GM10266 (cell line): Measurements from ENCODE around the gene THSD4.

Experiments used
- DNase-seq: peaks from one replicate; pipeline ENCODE4 v3.0.0; 2012; ENCODE audit errors: extremely low spot score
- TF ChIP-seq, protein P1 (sequence below): IDR thresholded peaks from 2 replicates; pipeline ENCODE4 v1.5.1; 2012; ENCODE audit warnings: mild to moderate bottlenecking, low read depth; ENCODE audit not compliant: control insufficient read depth, insufficient read depth; ENCODE audit errors: missing control alignments

The THSD4 gene

DNA sequence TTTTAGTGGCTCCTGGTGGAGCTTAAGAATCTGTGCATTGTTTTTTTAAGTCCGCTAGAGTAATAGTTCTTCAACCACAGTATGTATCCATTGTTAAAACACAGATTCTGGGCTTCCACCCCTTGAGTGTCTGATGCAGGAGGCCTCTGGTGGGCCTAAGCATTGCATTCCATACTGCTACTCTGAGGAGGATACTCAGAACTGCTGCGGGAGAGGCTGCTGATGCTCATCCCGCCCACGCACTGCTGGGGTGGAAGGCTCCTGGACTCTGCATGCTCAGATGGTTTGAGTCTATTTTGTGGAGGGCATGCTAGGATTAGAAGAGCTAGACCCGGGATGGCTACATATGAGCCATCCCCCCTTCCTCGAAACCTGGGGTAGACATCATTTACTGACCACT lies 74.4 kb downstream of the THSD4 start:
- no peak for DNase-seq
- TF ChIP-seq, protein P1, sequence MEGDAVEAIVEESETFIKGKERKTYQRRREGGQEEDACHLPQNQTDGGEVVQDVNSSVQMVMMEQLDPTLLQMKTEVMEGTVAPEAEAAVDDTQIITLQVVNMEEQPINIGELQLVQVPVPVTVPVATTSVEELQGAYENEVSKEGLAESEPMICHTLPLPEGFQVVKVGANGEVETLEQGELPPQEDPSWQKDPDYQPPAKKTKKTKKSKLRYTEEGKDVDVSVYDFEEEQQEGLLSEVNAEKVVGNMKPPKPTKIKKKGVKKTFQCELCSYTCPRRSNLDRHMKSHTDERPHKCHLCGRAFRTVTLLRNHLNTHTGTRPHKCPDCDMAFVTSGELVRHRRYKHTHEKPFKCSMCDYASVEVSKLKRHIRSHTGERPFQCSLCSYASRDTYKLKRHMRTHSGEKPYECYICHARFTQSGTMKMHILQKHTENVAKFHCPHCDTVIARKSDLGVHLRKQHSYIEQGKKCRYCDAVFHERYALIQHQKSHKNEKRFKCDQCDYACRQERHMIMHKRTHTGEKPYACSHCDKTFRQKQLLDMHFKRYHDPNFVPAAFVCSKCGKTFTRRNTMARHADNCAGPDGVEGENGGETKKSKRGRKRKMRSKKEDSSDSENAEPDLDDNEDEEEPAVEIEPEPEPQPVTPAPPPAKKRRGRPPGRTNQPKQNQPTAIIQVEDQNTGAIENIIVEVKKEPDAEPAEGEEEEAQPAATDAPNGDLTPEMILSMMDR, result no peak

DNA sequence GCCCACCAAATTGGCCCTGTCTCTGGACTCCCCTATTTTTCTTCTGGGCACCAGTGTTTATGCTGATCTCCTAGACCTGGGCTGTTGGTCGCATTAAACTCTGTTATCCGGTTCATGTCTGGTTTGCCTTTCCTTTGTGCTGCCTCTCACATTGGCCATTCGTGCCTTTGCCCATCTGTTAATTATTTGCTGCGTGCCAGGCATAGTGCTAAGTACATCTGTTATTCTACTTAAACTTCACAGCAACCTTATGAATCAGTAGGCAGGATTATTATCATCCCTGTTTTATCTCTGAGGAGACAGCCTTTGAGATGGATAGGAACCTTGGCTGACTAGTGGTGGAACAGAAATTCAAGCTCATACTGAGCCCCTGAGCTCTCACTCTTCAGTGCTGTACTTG lies 76.0 kb downstream of the THSD4 start:
- no peak for DNase-seq
- TF ChIP-seq, protein P1, result no peak

DNA sequence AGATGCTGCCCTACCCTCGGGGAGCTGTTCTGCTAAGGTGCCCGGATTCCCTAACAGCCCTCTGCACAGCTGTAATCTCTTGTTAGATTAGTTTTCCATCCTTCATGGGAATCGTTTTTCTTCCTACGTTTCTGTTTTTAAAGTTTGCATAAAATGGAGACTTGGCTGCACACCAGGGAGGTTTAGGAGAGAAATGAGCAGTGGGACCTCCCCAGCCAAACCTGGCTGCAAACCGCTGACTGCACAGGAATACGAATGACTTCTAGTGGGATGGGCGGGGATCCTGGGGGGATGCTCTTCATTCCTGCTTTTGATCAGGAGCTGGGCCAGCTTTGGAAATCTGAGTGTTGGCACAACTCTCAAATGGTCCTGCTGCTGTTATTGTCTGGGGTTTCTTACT lies 77.5 kb downstream of the THSD4 start:
- TF ChIP-seq, protein P1, result no peak
- no peak for DNase-seq

DNA sequence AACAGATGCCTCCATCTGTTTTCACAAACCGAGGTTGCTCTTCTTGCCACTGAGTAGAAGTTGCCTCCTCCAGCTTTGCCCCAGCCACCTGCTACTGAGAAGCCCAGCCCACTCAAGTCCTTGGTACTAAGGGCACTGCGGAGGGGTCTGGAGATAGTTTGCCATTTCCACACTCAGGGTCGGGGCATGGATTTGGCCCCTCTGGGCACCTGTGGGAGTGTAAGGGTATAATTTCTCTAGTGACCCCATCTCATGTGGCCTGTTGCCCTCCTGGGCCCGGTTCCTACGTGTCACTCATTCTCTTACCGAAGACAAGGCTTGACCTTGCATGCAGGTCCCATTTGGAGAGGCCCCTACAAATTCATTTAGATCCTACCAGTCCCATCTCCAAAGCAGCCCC lies 79.0 kb downstream of the THSD4 start:
- TF ChIP-seq, protein P1, result no peak

DNA sequence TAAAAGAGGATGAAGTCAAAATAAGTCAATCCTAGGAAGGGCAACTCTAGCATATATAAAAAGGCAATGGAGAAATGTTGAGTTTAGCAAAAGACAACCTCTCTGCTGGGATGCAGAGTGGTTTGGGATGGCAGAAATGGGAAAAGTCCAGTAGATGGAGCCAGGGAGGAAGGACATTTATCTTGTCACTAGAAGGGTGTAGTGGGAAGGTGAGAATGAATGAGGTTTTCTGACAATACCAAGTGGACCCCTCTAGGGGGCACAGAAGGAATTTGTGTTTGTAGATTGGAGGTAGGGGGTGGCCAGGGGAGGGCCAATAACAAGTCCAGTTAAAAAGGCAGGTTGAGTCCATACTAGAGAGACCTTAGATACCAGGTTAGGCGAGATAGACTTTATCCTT lies 80.0 kb downstream of the THSD4 start:
- DNase-seq, result no peak
- TF ChIP-seq, protein P1, result no peak

More for the DNA sequence above, 79.0 kb downstream of the THSD4 start:
- DNase-seq, result no peak

DNA sequence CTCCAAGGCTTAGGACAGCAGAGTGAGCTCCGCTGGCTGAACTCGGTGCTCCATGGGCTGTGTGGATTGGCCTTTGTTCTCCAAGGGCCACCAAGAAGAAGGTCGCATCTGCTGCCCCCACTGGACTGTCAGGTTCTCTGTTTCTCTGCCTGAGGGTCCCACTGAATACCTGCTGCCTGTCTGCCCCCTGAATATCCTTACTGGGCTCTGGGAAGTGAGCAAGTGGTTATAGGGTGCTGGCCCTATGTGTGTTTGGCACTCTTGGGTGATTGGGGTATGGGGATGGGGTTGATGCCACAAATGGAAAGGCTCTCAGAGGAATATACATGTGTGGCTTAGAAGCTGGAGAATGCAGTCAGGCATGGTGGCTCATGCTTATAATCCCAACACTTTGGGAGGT lies 82.3 kb downstream of the THSD4 start:
- DNase-seq, result no peak
- TF ChIP-seq, protein P1, result no peak

DNA sequence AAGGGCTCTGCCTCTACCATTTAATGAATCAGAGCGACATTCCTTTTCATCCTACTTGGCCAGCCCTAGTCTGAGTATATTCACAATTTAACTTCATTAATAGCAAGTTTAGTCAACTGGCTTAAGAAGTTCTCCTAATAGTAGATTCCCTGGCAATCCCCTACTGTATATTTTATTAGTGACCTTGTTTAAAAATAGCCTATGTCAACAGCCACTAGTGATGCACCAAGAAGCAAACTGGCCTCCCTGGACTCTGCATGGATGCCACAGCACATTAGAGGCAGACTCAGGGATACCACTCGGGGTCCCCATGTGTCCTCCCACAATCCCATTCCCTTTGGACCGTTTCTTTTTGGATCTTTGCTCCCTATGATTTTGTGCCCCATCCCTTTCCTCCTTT lies 83.6 kb downstream of the THSD4 start:
- TF ChIP-seq, protein P1, result no peak

More for the DNA sequence above, 83.6 kb downstream of the THSD4 start:
- no peak for DNase-seq
